Neuronal stem cell (in vitro differentiated cells): ENCODE data around the gene ZNF473.
"Not testable (repeated sequence)": the region's sequence is repeated elsewhere in the genome, so short reads cannot be mapped to it uniquely, and the experiment has no call there.

ENCODE experiments used
- DNase-seq: peaks from one replicate; pipeline ENCODE4 v3.0.0-alpha.2; 2013; ENCODE audit warnings: low spot score
- H2AFZ ChIP-seq: one replicate; pipeline ENCODE4 v1.6.1; 2013; ENCODE audit warnings: mild to moderate bottlenecking, low read length, inconsistent platforms
- H2AK5ac ChIP-seq: 2 replicates; pipeline ENCODE4 v1.6.1; 2013; ENCODE audit warnings: low read depth, mild to moderate bottlenecking, inconsistent platforms, low read length, moderate library complexity, mixed read lengths
- H2BK120ac ChIP-seq: 2 replicates; pipeline ENCODE4 v1.6.1; 2013; ENCODE audit warnings: low read depth, mild to moderate bottlenecking, inconsistent platforms, low read length, moderate library complexity, mixed read lengths
- H2BK12ac ChIP-seq: one replicate; pipeline ENCODE4 v1.6.1; 2013; ENCODE audit warnings: low read length, inconsistent platforms
- H2BK15ac ChIP-seq: 2 replicates; pipeline ENCODE4 v1.6.1; 2013; ENCODE audit warnings: mild to moderate bottlenecking, low read length, inconsistent platforms, mixed read lengths
- H2BK5ac ChIP-seq: one replicate; pipeline ENCODE4 v1.6.1; 2013; ENCODE audit warnings: inconsistent platforms, mild to moderate bottlenecking, low read length, moderate library complexity
- H3K14ac ChIP-seq: one replicate; pipeline ENCODE4 v1.6.1; 2013; ENCODE audit warnings: low read length, inconsistent platforms
- H3K18ac ChIP-seq: 2 replicates; pipeline ENCODE4 v1.6.1; 2013; ENCODE audit warnings: low read length, inconsistent platforms
- H3K23ac ChIP-seq: 2 replicates; pipeline ENCODE4 v1.6.1; 2013; ENCODE audit warnings: low read depth, mild to moderate bottlenecking, mixed read lengths, low read length, inconsistent platforms; ENCODE audit not compliant: poor library complexity
- H3K27ac ChIP-seq: replicated peaks from 3 replicates; pipeline ENCODE4 v1.5.1; 2013; ENCODE audit warnings: low read length, inconsistent platforms
- H3K27me3 ChIP-seq, 3 experiments: 2 replicates each; pipeline ENCODE4 v1.6.1; 2013; ENCODE audit warnings: low read length in 3 of 3, mild to moderate bottlenecking in 2 of 3, inconsistent platforms in 1 of 3, low read depth in 1 of 3, mixed read lengths in 1 of 3, moderate library complexity in 1 of 3; ENCODE audit not compliant: control insufficient read depth in 3 of 3, insufficient read depth in 3 of 3
- H3K36me3 ChIP-seq, 2 donors: replicated peaks in 1 of 2; 2 replicates each; pipeline ENCODE4 v1.6.1; 2013; ENCODE audit warnings: low read length in 2 of 2; ENCODE audit not compliant: control insufficient read depth in 2 of 2, insufficient read depth in 2 of 2
- H3K4ac ChIP-seq: 2 replicates; pipeline ENCODE4 v1.6.1; 2013; ENCODE audit warnings: inconsistent platforms, mild to moderate bottlenecking, low read length, moderate library complexity
- H3K4me1 ChIP-seq, 2 donors: 1 replicate in 1 of 2; 2 replicates in 1 of 2; pipeline ENCODE4 v1.6.1; 2013; ENCODE audit warnings: low read length in 2 of 2, low read depth in 1 of 2; ENCODE audit not compliant: control insufficient read depth in 2 of 2, insufficient read depth in 1 of 2
- H3K4me2 ChIP-seq: one replicate; pipeline ENCODE4 v1.6.1; 2013; ENCODE audit warnings: mild to moderate bottlenecking, low read length, inconsistent platforms; ENCODE audit not compliant: insufficient read depth, poor library complexity, severe bottlenecking
- H3K4me3 ChIP-seq, 2 donors: 2 replicates each; pipeline ENCODE4 v1.5.1; 2013; ENCODE audit warnings: low read length in 2 of 2, mild to moderate bottlenecking in 2 of 2, inconsistent platforms in 1 of 2, moderate library complexity in 1 of 2
- H3K79me1 ChIP-seq: one replicate; pipeline ENCODE4 v1.6.1; 2013; ENCODE audit warnings: low read depth, mild to moderate bottlenecking, inconsistent platforms, low read length, moderate library complexity
- H3K9ac ChIP-seq: one replicate; pipeline ENCODE4 v1.6.1; 2013; ENCODE audit warnings: mild to moderate bottlenecking, low read depth, low read length, inconsistent platforms; ENCODE audit not compliant: poor library complexity
- H3K9me3 ChIP-seq, 2 donors: replicated peaks in 1 of 2; 2 replicates each; pipeline versions ENCODE3 to v1.6.1; 2013; ENCODE audit warnings: low read length in 2 of 2, mild to moderate bottlenecking in 2 of 2, inconsistent platforms in 1 of 2, low read depth in 1 of 2, mixed read lengths in 1 of 2, moderate library complexity in 1 of 2; ENCODE audit not compliant: control insufficient read depth in 2 of 2, insufficient read depth in 1 of 2
- H4K8ac ChIP-seq: one replicate; pipeline ENCODE4 v1.6.1; 2013; ENCODE audit warnings: low read depth, mild to moderate bottlenecking, inconsistent platforms, low read length, moderate library complexity
- H4K91ac ChIP-seq: one replicate; pipeline ENCODE4 v1.6.1; 2013; ENCODE audit warnings: low read length, low read depth, mild to moderate bottlenecking, inconsistent platforms; ENCODE audit not compliant: poor library complexity
- WGBS, 2 donors: extraction: QIAGEN DNeasy Blood & Tissue Kit; methylation state at CpG; one replicate each; pipeline ENCODE4 v1.1.7; 2013; ENCODE audit warnings: missing lambda C conversion rate in 2 of 2, mixed read lengths in 1 of 2; ENCODE audit not compliant: insufficient read length in 2 of 2, insufficient replicate concordance in 1 of 2; ENCODE audit errors: extremely low coverage in 2 of 2; 5-methylcytosine and 5-hydroxymethylcytosine counted together

ZNF473 gene

DNA sequence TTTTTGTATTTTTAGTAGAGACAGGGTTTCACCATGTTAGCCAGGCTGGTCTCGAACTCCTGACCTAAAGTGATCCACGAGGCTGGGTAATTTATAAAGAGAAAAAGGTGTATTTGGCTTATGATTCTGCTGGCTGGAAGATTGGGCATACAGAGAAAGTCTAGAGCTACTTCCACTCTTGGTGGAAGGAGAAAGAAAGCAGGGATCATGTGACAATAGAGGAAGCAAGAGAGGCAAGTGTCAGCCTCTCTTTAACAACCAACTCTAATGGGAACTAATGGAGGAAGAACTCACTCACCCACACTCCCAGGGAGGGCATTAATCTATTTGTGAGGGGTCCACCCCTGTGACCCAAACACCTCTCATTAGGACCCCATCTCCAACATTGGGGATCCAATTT is 58.6 kb downstream of the ZNF473 start:
- DNase-seq, H3K4me1 ChIP-seq, H2BK15ac ChIP-seq, H2BK5ac ChIP-seq, H4K91ac ChIP-seq, H3K36me3 ChIP-seq, H3K9ac ChIP-seq, H3K23ac ChIP-seq, H3K4ac ChIP-seq, H2AFZ ChIP-seq, H3K27me3 ChIP-seq, H3K79me1 ChIP-seq, H3K4me2 ChIP-seq, H2BK12ac ChIP-seq, H3K4me3 ChIP-seq, H3K9me3 ChIP-seq, H2AK5ac ChIP-seq, H3K18ac ChIP-seq, H3K27ac ChIP-seq, H4K8ac ChIP-seq, H2BK120ac ChIP-seq, H3K14ac ChIP-seq: not testable (repeated sequence)
- no CpG with 5 or more reads among the region's 2 CpGs for WGBS, 2 donors

GRCh38 chr19:50087153-50087552 is 61.3 kb downstream of the ZNF473 start:
- not testable (repeated sequence) for H3K4ac ChIP-seq, H3K4me2 ChIP-seq, H3K27me3 ChIP-seq, H2BK120ac ChIP-seq, H2AK5ac ChIP-seq, H3K9me3 ChIP-seq, H2BK5ac ChIP-seq, H4K8ac ChIP-seq, H2BK15ac ChIP-seq, H3K79me1 ChIP-seq, H2BK12ac ChIP-seq, H3K4me3 ChIP-seq, DNase-seq, H4K91ac ChIP-seq, H2AFZ ChIP-seq, H3K27ac ChIP-seq, H3K18ac ChIP-seq, H3K9ac ChIP-seq, H3K14ac ChIP-seq, H3K4me1 ChIP-seq, H3K23ac ChIP-seq, H3K36me3 ChIP-seq
- no CpG with 5 or more reads among the region's 4 CpGs for WGBS, 2 donors

- not testable (repeated sequence) for H3K9ac ChIP-seq, H3K14ac ChIP-seq, H4K91ac ChIP-seq, H3K27me3 ChIP-seq, H2BK12ac ChIP-seq, H2AFZ ChIP-seq, H2AK5ac ChIP-seq, H3K4me1 ChIP-seq, H3K9me3 ChIP-seq, H2BK120ac ChIP-seq, H3K23ac ChIP-seq, H3K79me1 ChIP-seq, H3K4ac ChIP-seq, H3K18ac ChIP-seq, H2BK5ac ChIP-seq, H4K8ac ChIP-seq, H3K36me3 ChIP-seq, H2BK15ac ChIP-seq, H3K27ac ChIP-seq, H3K4me2 ChIP-seq, H3K4me3 ChIP-seq, DNase-seq
- no CpG with 5 or more reads among the region's 10 CpGs for WGBS, 2 donors
These were observed 64.9 kb downstream of the ZNF473 start for GRCh38 chr19:50090706-50091105.

DNA sequence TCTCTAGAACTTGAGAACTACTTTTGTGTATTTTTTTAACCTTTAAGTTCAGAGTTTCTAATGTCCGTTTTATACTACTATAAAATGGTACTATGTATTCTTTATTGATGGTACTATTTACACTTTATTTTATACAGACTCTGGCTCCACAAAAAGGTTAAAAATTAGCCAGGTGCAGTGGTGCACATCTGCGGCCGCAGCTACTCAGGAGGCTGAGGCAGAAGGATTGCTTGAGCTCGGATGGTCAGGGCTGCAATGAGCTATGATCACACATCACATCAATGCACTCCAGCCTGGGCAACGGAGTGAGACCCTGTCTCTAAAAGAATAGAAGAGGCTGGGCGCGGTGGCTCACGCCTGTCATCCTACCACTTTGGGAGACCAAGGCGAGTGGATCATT is 66.0 kb downstream of the ZNF473 start:
- H4K91ac ChIP-seq, H3K4me3 ChIP-seq, H3K18ac ChIP-seq, H3K14ac ChIP-seq, H4K8ac ChIP-seq, H2BK15ac ChIP-seq, H3K4ac ChIP-seq, H2AFZ ChIP-seq, H3K9ac ChIP-seq, H3K79me1 ChIP-seq, H3K27me3 ChIP-seq, H2BK12ac ChIP-seq, H3K27ac ChIP-seq, H3K36me3 ChIP-seq, H2BK5ac ChIP-seq, H2AK5ac ChIP-seq, H2BK120ac ChIP-seq, H3K4me1 ChIP-seq, H3K9me3 ChIP-seq, H3K4me2 ChIP-seq, DNase-seq: not testable (repeated sequence)
- H3K23ac ChIP-seq = peak overlapping the region; percentile 91
- no CpG with 5 or more reads among the region's 9 CpGs for WGBS, 2 donors
